GM12891 (cell line): Measurements from ENCODE around the gene MSLN.

Source experiments
- DNase-seq: peaks from one replicate; pipeline ENCODE4 v3.0.0; 2011; ENCODE audit warnings: low spot score; ENCODE audit not compliant: insufficient read length
- FAIRE-seq: peaks from 2 replicates; lab custom pipeline; 2011; peaks lifted over from hg19 to GRCh38; lab: Jason Lieb, UNC
- PAX5 ChIP-seq: IDR thresholded peaks from 2 replicates; pipeline ENCODE4 v1.6.1; 2011; ENCODE audit warnings: low read length, moderate library complexity, mild to moderate bottlenecking; ENCODE audit not compliant: insufficient read depth, severe bottlenecking
- POLR2A ChIP-seq: IDR thresholded peaks from 2 replicates; pipeline ENCODE4 v1.6.1; 2011; ENCODE audit warnings: low read depth, low read length, control low read depth
- POLR2AphosphoS5 ChIP-seq: IDR thresholded peaks from 2 replicates; pipeline ENCODE4 v1.6.1; 2011; ENCODE audit warnings: low read depth, low read length, control low read depth
- POU2F2 ChIP-seq: IDR thresholded peaks from 2 replicates; pipeline ENCODE4 v1.6.1; 2011; ENCODE audit warnings: low read depth, mild to moderate bottlenecking, control low read depth, low read length, moderate library complexity
- SPI1 ChIP-seq: IDR thresholded peaks from 2 replicates; pipeline ENCODE4 v1.6.1; 2011; ENCODE audit warnings: low read depth, low read length, control low read depth
- TAF1 ChIP-seq: IDR thresholded peaks from 2 replicates; pipeline ENCODE4 v1.6.1; 2011; ENCODE audit warnings: low read depth, low read length, control low read depth

Gene MSLN

GRCh38 chr16:722835-723633 is 37.5 kb upstream of the MSLN start:
- FAIRE-seq: no peak
- no peak for TF ChIP-seq PAX5
- no peak for TF ChIP-seq POLR2A
- no peak for TF ChIP-seq POU2F2
- TF ChIP-seq TAF1: no peak
- TF ChIP-seq SPI1: no peak
- TF ChIP-seq POLR2AphosphoS5: no peak
- DNase-seq: no peak

- FAIRE-seq (no peak), DNase-seq (no peak)
- TF ChIP-seq POLR2A: no peak
- TF ChIP-seq SPI1: no peak
- no peak for TF ChIP-seq POLR2AphosphoS5
- TF ChIP-seq TAF1: no peak
- no peak for TF ChIP-seq PAX5
- no peak for TF ChIP-seq POU2F2
These were observed 36.8 kb upstream of the MSLN start for GRCh38 chr16:723695-724094.

GRCh38 chr16:724188-725040 is 36.1 kb upstream of the MSLN start:
- TF ChIP-seq POLR2AphosphoS5 (no peak), POU2F2 (no peak), SPI1 (no peak), TAF1 (no peak), POLR2A (no peak), PAX5 (no peak)
- DNase-seq: no peak
- no peak for FAIRE-seq

GRCh38 chr16:725041-725376 is 35.5 kb upstream of the MSLN start:
- TF ChIP-seq POU2F2 (no peak), SPI1 (no peak), POLR2AphosphoS5 (no peak), POLR2A (no peak), TAF1 (no peak), PAX5 (no peak)
- FAIRE-seq: no peak
- no peak for DNase-seq

GRCh38 chr16:725463-726187 is 34.9 kb upstream of the MSLN start:
- no peak for FAIRE-seq
- no peak for TF ChIP-seq POLR2AphosphoS5
- TF ChIP-seq PAX5: no peak
- no peak for TF ChIP-seq POU2F2
- TF ChIP-seq SPI1: no peak
- no peak for TF ChIP-seq POLR2A
- no peak for TF ChIP-seq TAF1

GRCh38 chr16:726188-726437 is 34.4 kb upstream of the MSLN start:
- no peak for FAIRE-seq
- TF ChIP-seq PAX5 (no peak), SPI1 (no peak), POLR2A (no peak), POU2F2 (no peak), TAF1 (no peak), POLR2AphosphoS5 (no peak)
- DNase-seq: no peak

More at GRCh38 chr16:725463-726187, 34.9 kb upstream of the MSLN start:
- DNase-seq: no peak

- FAIRE-seq: peak; percentile 95
- DNase-seq: peak; percentile 78
- TF ChIP-seq POU2F2: no peak
These were observed 33.9 kb upstream of the MSLN start, which contains the start of the genes CCDC78 and HAGHL for GRCh38 chr16:726438-727290. TSS of gene CCDC78 (minus strand) at chr16:726443. CDS start at chr16:726367, 76 bp downstream. TSS of gene HAGHL (plus strand) at chr16:727106. CDS start at chr16:727510, 404 bp downstream.

GRCh38 chr16:727291-727977 is 33.1 kb upstream of the MSLN start:
- FAIRE-seq: no peak
- TF ChIP-seq PAX5: no peak
- TF ChIP-seq POLR2AphosphoS5: no peak
- no peak for TF ChIP-seq SPI1
- no peak for TF ChIP-seq TAF1
- TF ChIP-seq POU2F2: no peak
- no peak for DNase-seq

GRCh38 chr16:728131-728889 is 32.2 kb upstream of the MSLN start:
- TF ChIP-seq POLR2A: 0 out of 2 replicates have a peak, but pooled peaks have one; percentile 25
- no peak for TF ChIP-seq SPI1
- peak; percentile 96 for FAIRE-seq
- peak; percentile 83 for DNase-seq
